HG03342 (cell line): ENCODE results near the gene CLCN7.
A peak's percentile ranks its signal among the peaks of the same experiment; 100 is the strongest.
"Not testable (repeated sequence)": the region's sequence is repeated elsewhere in the genome, so short reads cannot be mapped to it uniquely, and the experiment has no call there.

Source experiments
- ATAC-seq: cut with Tn5 transposase; IDR thresholded peaks from one replicate; pipeline ENCODE4 v1.9.1; 2021; ENCODE audit warnings: mild to moderate bottlenecking, moderate library complexity; ENCODE audit not compliant: unreplicated experiment

The CLCN7 gene

DNA sequence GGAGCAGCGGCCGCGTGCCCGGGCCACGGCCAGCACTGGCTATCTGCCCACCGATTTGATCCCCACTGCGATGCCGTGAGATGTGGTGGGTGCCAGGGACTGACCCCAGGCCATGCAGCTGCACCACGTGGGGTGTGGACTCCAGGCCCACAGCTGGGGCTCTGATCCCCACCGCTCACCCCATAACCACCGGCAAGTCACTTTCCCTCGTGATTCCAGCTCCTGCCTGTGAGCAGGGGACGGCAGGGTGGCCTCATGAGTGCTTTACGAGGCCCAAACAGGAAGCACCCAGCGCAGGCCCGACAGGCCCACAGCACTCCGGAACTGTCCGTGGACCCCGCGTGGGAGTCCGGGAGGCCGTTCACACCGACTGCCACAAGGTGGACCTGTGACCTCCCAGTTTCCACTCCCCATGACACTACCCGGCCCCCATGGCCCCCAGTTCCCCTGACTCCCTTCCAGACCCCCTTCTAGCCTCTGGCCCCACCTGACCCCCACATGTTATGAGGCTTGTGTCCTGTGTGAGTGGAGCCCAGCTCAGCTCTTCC, 13.3 kb upstream of the CLCN7 start:
- no peak for ATAC-seq

DNA sequence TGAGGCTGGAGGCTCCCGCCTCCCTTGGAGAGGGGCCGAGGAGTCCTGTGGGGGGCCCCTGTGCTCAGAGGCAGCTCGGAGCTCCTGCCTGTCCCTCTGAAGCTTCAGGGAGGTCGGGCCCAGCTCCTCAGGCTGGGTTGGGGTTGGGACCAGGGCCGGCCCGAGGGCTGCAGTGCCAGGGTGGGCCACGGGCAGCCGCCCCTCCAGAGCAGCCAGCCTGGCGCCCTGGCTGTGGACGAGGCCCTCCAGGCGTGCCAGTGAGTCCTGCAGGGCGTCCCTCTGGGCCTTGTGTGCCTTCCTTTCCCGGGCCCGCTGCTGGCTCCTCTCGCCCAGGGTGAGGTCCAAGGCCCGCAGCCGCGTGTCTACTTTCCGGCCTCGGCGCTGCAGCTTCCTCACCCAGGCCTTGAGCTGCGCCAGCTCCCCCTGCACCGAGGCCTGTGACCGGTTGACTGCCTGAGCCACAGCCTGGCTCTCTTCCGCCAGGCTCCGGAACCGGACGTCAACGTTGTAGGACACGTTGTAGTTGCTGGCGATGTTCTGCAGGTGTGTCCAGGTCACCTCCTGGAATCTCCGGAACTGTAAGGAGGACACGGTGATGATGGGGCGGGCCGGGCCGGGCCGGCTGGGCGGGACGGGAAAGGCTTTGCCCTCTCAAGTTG, 12.7 kb upstream of the CLCN7 start:
- no peak for ATAC-seq

DNA sequence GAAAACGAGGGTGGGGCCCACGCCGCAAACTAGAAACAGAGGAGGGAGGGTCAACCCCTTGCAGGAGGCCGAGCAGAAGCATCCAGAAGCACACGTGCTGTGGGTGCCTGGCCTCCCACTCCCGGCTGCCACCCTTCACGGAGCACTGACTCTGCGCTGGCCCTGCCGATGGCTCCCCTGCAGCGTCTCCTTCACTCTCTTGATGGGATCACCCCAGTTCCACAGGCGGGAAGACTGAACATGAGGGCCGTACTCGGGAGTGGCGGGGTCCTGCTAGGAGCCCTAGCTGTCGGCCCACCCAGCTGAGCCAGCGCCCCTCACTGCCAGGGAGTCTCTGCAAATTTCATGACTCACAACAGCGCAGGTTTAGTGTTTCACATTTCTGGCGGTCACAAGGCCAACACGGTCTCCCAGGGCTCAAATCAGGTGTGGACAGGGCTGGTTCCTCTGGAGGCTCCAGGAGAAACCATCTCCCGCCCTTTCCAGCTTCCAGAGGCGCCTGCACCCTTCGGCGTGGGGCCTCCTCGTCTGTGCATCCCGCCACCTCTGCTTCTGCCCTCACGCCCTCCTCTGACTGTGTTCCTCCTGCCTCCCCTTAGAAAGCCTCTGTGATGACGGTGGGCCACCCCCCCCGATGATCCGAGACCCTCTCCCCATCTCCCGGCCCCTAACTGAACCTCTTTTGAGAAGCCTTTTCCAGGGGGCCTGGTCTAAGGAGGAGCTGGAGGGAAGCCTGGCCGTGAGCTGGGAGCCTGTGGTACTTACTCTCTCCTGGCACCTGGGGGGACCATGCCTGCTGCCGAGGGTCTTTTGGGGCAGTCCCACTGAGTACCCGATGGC, 11.9 kb upstream of the CLCN7 start:
- no peak for ATAC-seq

DNA sequence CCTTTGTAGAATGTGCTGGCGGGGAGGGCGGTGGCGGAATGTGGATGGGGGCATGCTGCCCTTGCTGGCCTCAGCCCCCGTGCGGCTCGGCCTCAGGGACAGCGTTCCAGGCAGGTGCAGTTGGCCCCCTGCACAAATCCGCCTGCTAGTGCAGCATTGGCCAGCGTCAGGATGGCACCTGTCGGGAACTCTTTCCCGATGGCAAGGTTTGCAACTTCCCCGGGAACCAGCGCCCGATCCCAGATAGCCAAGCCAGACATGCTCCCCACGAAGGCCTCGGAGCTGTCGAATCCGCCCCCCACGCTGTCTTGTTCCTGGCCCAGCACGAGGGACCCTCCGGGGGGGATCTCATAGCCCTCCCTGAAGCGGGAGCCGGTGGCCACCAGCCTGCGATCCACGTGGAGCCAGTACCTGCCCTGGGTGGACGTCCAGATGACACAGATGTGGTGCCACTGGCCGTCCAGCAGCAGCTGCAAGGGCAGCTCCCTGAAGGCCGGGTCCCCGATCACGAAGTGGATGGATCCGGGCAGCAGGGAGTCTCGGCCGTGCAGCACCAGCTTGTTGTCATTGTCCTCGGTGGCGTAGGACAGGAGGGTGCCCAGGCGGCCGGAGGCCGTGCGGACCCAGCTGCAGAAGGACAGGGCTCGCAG, 11.1 kb upstream of the CLCN7 start:
- no peak for ATAC-seq

DNA sequence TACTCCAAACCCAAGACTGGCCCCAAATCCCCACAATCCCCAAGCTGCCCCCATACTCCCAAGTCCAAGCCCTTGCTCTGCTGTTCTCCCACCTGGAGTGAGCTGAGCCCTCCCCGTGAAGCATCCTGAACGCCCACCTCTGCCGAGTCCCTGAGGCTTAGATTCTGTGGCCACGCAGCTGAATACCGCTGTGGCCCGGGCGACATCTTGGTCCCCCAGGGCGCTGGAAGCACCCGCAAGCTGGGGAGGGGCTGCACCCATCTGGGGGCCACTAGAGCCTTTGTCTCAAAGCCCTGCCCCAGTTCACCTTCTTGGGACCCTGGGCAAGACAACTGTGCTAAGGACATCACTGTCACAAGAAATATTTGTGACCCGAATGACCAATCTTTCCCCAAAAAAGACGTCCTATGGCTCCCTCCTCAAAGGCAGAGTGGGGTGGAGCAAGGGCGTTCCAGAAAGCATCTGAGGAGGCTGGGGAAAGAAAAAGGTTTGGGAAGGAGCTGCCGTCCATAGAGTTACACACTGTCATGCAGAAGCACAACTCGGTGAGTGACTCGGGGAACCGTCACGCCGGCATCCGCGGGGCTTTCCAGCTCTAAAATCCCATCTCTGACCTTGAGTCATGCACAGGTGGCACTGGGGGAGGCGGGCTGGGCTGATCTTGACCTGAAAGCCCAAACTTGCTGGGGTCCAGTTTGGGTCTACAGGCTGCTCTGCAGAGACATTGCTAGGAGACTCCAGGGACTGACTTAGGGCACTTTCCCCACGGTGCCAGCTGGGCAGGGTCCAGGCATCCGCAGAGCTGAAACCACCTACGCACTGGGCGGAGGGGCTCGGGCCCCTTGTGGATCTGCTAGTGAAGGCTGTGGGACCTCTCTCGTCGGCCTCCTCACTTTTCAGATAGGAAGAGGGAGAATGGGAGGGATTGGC, 7.3 kb upstream of the CLCN7 start:
- no peak for ATAC-seq

DNA sequence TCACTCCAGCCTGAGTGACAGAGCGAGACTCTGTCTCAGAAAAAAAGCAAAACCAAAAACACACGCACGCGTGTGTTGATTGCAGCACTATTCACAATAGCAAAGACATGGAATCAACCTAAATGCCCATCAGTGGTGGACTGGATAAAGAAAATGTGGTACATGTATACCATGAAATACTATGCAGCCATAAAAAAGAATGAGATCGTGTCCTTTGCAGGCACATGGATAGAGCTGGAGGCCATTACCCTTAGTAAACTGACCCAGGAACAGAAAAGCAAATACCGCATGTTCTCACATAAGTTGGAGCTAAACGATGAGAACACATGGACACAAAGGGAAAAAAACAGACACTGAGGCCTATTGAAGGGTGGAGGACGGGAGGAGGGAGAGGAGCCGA, 4.1 kb upstream of the CLCN7 start:
- ATAC-seq, result not testable (repeated sequence)

DNA sequence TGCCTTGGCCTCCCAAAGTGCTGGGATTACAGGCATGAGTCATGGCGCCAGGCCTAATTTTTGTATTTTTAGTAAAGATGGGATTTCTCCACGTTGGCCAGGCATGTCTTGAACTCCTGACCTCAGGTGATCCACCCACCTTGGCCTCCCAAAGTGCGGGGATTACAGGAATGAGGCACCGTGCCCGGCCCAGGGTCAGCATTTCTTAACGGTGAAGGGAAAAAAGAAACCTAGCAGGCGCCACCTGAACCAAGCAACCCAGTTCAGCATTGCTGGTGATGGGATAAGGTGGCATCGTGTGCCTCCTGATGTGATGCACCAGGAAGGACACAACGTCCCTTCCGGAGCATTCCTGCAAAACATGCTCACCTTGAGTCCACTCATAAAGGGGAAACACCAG, 2.2 kb upstream of the CLCN7 start:
- no peak for ATAC-seq

DNA sequence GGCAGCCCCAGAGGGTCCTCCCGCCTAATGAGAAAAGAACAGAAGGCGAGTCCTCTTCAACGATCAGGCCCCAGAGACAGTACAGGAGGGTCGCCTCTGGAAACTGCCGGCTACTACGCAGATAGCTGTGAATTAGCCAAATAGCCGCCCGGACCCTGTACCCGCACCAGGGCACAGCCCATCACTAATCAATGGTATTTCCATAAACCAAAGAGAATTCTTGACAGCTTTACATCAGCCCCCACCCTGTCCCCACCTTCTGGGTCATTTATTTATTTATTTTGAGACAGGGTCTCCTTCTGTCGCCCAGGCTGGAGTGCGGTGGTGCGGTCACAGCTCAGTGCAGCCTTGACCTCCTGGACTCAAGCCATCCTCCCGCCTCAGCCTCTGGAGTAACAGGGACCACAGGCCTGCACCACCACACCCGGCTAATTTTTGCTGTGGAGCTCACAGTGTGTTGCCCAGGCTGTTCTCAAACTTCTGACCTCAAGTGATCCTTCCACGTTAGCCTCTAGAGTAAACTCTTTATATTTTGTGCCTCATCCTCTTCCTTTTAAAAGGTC, 805 bp upstream of the CLCN7 start:
- ATAC-seq, result no peak

DNA sequence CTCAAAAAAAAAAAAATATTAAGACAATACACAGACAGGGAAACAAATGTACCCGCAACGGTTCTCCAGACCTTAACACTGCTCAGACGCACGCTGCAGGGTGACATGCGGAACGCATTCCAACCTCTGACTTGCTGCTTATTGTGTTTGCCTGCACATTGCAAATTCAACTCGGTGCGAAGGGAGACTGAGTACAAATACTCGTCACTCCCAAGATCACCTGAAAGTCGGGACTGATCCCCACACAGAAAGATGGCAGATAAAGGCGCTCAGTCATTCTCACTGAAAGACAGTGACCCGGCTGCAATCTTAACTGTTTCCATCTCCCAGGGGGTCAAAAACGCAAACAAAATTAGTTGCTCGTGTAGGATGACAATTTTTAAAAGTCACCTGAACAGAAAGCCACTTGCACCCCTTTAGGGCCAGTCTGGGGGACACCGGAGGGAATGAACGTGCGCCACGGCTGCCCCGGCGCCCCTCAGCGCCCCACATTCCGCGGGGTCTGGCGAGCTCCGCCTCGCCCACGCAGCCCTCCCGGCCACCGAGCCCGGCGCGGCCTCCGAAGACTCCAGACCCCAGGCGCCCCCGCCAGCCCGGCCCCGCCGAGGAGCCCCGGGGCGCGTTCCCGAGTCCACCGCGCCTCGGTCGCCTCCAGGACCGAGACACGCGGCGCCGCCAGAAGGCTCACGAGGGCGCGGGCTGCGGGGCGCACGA, 589 bp downstream of the CLCN7 start:
- ATAC-seq, result peak; percentile 20

DNA sequence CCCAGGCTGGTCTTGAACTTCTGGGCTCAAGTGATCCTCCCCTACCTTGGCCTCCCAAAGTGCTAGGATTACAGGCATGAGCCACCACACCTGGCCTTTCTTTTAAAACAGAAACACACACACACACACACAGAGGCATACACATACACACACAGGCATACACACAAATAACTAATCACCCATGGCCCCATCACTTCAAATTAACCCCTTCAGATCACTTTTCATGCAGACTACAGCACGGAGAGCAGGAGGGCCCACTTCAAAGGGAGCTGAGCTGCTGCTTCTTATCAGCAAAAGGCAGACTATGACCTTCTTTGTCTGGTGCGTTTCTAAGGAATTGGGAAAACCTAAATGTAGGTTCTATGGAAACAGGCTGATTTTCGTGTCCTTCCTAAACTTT, 1.9 kb downstream of the CLCN7 start:
- no peak for ATAC-seq

DNA sequence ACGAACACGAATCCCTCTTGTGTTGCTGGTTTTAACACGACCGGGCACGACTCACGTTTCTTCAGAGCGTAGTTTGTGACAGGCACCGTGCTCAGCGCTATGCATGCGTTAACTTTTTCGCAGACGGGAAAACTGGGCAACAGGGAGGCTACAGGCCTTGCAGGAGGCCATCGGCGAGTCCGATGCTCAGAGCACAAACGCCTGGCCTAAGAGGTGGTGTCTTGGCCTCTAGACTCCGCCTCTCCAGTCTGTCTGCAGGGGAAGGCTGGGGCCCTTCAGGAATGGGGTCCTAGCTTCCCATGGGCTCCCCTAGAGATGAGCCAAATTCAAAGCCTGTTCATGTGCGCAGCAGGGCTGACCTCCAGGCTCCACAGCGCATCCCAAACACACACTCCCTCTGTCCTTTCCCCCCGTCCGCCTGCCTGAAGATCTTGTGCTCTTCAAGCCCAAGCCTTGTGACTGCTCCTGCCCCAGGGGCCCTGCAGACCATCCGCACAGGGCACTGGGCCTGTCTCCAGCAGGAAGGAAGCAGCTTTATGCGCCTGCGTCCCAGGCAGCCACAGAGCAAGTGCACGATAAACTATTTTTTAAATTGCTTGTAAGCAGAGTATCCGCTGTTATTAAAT, 3.1 kb downstream of the CLCN7 start:
- ATAC-seq, result no peak

DNA sequence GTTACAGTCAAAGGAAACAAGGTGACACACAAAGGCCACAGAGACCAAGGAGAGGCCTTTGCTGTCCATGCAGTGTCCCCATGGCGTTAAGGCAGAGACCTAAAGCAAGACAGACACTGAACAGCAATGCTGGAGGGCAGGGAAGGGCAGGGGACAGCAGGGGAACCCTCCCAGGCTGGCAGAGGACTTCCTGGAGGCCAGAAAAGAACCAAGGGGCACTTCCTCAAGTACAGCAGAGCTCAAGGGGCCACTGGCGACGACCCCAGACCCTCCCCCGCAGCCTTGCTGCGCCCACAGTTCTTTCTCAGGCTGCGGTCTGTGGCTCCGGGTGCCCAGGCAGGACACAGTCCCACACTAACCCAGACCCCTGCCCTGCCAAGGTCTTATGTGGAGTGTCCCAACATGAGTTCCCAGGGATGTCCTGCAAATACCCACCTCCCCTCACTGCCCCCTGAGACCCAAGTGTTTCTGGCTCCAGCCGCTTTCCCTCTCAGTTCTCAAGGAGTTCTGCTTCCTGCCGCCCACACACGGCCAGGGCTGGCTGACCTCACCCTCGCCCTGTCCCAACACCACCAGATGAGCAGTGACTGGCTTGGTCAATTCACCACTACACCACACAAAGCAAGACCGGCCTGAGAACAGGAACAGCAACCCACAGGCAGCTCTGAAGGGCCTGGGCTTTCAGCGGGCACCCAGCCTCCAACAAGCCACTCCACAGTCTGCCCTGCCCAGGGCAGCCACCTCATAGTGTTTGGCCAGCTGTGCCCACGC, 4.2 kb downstream of the CLCN7 start:
- no peak for ATAC-seq

DNA sequence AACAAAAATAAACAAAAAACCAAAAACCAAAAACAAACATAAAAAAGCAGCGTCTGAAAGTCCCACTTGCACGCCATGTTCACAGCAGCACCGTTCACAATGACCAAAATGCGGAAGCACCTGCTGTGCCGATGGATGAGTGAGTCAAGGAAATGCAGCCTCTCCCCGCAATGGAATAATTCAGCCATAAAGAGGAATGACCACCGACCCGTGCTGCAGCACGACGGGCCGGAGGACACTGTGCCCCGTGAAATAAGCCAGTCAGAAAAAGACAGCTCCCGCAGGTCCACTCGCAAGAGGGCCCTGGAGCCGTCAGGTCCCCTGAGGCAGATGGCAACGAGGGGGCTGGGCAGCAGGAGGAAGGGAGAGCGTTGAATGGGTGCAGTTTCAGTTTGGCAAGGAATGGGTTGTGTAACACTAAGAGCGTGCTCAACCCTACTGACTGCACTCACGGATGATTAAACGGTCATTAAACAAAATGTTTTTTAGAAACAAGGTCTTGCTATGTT, 5.1 kb downstream of the CLCN7 start:
- no peak for ATAC-seq

DNA sequence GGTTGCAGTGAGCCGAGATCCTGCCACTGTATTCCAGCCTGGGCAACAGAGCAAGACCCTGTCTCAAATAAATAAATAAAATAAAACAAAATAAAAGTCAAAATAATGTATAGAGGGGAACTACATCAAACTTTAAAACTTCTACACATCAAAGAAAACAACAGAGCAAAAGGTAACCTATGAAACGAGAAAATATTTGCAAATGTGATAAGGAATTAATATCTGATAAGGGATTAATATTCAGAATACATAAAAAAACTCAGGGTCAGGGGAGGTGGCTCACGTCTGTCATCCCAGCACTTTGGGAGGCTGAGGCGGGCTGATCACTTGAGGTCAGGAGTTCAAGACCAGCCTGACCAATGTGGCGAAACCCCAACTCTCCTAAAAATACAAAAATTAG, 5.7 kb downstream of the CLCN7 start:
- not testable (repeated sequence) for ATAC-seq

DNA sequence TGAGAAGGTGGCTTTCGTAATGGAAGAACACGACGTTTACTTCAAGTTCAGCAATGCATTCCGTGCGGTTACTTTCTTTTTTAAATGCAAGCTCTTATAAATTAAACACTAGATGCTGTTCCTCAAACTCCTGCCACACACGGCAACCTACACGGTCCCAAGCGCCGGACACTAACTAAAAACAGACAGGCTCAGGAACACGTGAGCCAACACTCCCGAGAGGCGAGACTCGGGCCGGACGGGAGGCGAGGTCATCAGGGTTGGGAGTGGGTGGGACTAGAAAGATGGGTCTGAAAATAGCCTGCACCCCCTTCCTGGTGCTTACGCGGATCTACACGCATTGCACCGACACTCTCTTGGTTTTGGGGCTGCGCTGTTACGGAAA, 6.4 kb downstream of the CLCN7 start:
- ATAC-seq, result no peak

DNA sequence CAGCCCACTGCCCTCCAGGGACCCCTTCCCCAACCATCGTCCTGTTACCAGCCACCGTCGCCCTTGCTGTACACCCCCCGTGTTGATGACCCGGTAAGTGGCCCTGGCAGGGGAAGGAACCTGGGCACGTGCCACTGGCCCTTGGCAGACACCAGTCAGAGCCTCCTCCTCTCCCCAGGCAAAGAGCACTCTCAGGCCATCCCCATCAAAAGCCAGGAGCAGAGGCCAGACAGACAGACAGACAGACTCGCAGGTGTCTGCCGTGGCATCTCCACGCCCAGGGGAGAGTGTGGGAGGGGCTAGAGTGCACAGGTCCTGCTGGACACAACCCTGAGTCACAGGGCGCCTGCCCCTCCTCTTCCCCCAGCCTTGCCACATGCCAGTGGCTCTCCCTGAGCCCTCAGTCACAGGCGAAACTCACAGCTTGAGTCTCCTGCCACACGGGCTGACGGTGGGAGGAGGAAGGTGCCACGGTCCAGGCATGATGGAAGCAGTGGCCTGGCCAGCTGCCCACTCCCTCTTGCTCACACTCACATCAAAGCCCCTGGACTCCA, 7.8 kb downstream of the CLCN7 start:
- ATAC-seq, result no peak

DNA sequence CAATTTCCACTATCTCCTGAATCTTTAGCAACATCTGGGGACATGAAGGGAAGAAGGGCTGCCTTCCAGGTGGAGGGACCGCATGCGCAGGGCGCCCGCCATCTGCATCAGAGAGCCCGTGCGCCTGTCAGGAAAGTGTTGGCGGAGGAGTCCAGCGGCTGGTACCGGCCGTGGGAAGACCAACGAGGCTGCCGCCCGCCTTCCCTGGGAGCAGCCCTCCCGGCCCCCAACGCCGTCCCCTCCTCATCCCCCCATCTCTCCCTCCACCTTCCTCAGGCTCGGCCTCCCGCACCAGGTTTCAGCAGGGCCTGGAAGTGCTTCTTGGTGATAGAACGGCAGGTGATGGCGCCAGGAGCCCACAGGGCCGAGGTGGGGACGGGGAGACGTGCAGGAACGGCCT, 8.8 kb downstream of the CLCN7 start:
- ATAC-seq, result no peak

DNA sequence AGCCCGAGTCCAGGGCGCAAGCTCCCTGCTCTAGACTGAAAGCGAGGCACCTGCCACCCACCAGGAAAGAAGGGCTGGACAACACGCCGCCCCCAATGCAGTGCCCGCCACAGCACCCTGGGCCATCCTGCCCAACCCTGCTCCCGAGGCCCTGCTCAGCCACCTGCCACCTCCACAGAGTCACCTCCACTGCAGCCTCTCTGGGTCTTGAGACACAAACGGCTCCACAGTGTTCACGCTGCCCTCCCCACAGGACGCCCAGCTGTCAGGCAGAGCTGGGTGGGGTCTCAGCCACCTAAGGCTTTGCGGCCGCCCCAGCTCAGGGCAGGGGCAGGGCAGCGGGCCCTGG, 9.3 kb downstream of the CLCN7 start:
- ATAC-seq, result no peak
